Left ventricle myocardium superior (tissue), 1 donor: ENCODE data around the gene ANKRD63. TPM values are rescaled to one million over a fixed set of nuclear protein-coding genes. Genes with fewer than 3 reads are reported as not detected.
A peak's percentile ranks its signal among the peaks of the same experiment; 100 is the strongest.

Experiments
- ATAC-seq: fragments of 200-7000 bp; cut with Tn5 transposase; one replicate; pipeline ENCODE4 v1.9.1; 2020; ENCODE audit warnings: mild to moderate bottlenecking, moderate library complexity
- DNase-seq: peaks from one replicate; pipeline ENCODE4 v3.0.0-alpha.2; 2020
- intact Hi-C: fragments of 100-400 bp; cut with micrococcal nuclease; formaldehyde crosslinking; loops from one replicate; pipeline ENCODE4 v1.11.0; 2022
- total RNA-seq: library from RNA; stranded (reverse); fragmentation: NEBNext Ultra II Directional; extraction: Animal tissue kit (Norgen Biotek cat#: 25700); gene quantifications from one replicate; pipeline ENCODE4 v1.2.1, GENCODE V29; 2021
- donor health status: DM: no; HTN: yes; CAD: no; lungs with severe emphysema.

The ANKRD63 gene
- total RNA-seq, 1 donor from 2014 or later: 1.0 TPM

- no peak for ATAC-seq
- intact Hi-C loops: no loop called here
- DNase-seq: no peak
Observed at GRCh38 chr15:40316931-40317330, 34.1 kb upstream of the ANKRD63 start.

GRCh38 chr15:40314723-40315276, 31.9 kb upstream of the ANKRD63 start:
- DNase-seq (no peak), ATAC-seq (no peak)
- intact Hi-C loops: no loop called here

GRCh38 chr15:40313531-40314398, 30.9 kb upstream of the ANKRD63 start:
- DNase-seq (peak; percentile 63), ATAC-seq (peak; percentile 71)
- intact Hi-C loops: no loop called here

GRCh38 chr15:40312370-40313158, 29.7 kb upstream of the ANKRD63 start:
- intact Hi-C loops: no loop called here
- no peak for DNase-seq
- no peak for ATAC-seq

GRCh38 chr15:40310993-40311392, 28.1 kb upstream of the ANKRD63 start:
- intact Hi-C loops: no loop called here
- ATAC-seq (no peak), DNase-seq (no peak)

- DNase-seq: peak; percentile 77
- intact Hi-C loops: no loop called here
- peak; percentile 73 for ATAC-seq
Observed at GRCh38 chr15:40310001-40310959, 27.4 kb upstream of the ANKRD63 start.

- intact Hi-C loops: no loop called here
- DNase-seq: no peak
- ATAC-seq: no peak
Observed at GRCh38 chr15:40309344-40309862, 26.5 kb upstream of the ANKRD63 start.

GRCh38 chr15:40307421-40308211, 24.8 kb upstream of the ANKRD63 start, which contains the start of gene PLCB2:
Gene PLCB2 (minus strand): TSS chr15:40307935. CDS start chr15:40307672, 263 bp downstream.
- peak; percentile 60 for ATAC-seq
- peak; percentile 63 for DNase-seq
- intact Hi-C loops: no loop called here

- intact Hi-C loops: no loop called here
- ATAC-seq: peak; percentile 10
- no peak for DNase-seq
Observed at GRCh38 chr15:40306908-40307307, 24.0 kb upstream of the ANKRD63 start.

- DNase-seq (no peak), ATAC-seq (no peak)
- intact Hi-C loops: no loop called here
Observed at GRCh38 chr15:40306371-40306770, 23.5 kb upstream of the ANKRD63 start.

GRCh38 chr15:40305281-40305680, 22.4 kb upstream of the ANKRD63 start:
- intact Hi-C loops: no loop called here
- DNase-seq (no peak), ATAC-seq (no peak)

GRCh38 chr15:40303576-40303975, 20.7 kb upstream of the ANKRD63 start:
- intact Hi-C loops: no loop called here
- no peak for DNase-seq
- ATAC-seq: no peak

- no peak for DNase-seq
- intact Hi-C loops: no loop called here
- ATAC-seq: no peak
Observed at GRCh38 chr15:40302981-40303380, 20.1 kb upstream of the ANKRD63 start.

GRCh38 chr15:40302288-40302886, 19.5 kb upstream of the ANKRD63 start:
- no peak for ATAC-seq
- intact Hi-C loops: no loop called here
- no peak for DNase-seq

GRCh38 chr15:40301467-40302179, 18.8 kb upstream of the ANKRD63 start:
- DNase-seq (no peak), ATAC-seq (peak; percentile 67)
- intact Hi-C loops: no loop called here

- intact Hi-C loops: no loop called here
- ATAC-seq: no peak
- no peak for DNase-seq
Observed at GRCh38 chr15:40300771-40301170, 17.9 kb upstream of the ANKRD63 start.

GRCh38 chr15:40300367-40300766, 17.5 kb upstream of the ANKRD63 start:
- intact Hi-C loops: no loop called here
- DNase-seq (no peak), ATAC-seq (no peak)
